A673 (cell line): ENCODE measurements around the gene RAB44. TPM values are rescaled to one million over a fixed set of nuclear protein-coding genes. Genes with fewer than 3 reads are reported as not detected.

Experiments
- BruUV-seq: library from RNA; stranded (reverse); fragments of 400-500 nt; replicated peaks from 2 replicates; lab custom pipeline; 2021; lab: Mats Ljungman, UMichigan
- CTCF ChIA-PET: fragments of 300-600 bp; sonication (Branson Sonifier 250); formaldehyde crosslinking; loops from one replicate; lab custom pipeline; 2022; ENCODE audit warnings: antibody characterized with exemption; lab: Charles Lee
- POLR2A ChIA-PET: fragments of 300-600 bp; sonication (Branson Sonifier 250); formaldehyde crosslinking; loops from one replicate; lab custom pipeline; 2022; ENCODE audit warnings: antibody characterized with exemption; ENCODE audit not compliant: low non-redundant PET; lab: Charles Lee
- DNase-seq: peaks from one replicate; pipeline ENCODE4 v3.0.0-alpha.2; 2015; ENCODE audit warnings: low spot score
- H3K27ac ChIP-seq: fragments of 200-600 bp; sonication (generic); 2 replicates; pipeline ENCODE4 v1.5.1; 2016; ENCODE audit warnings: mixed run types, low read depth, mild to moderate bottlenecking, mixed read lengths, antibody characterized with exemption, low read length; ENCODE audit not compliant: poor library complexity, severe bottlenecking
- H3K27me3 ChIP-seq: fragments of 200-600 bp; sonication (generic); replicated peaks from 2 replicates; pipeline ENCODE4 v1.6.1; 2017; ENCODE audit warnings: mixed run types, low read depth, mild to moderate bottlenecking, mixed read lengths, antibody characterized with exemption, low read length; ENCODE audit not compliant: insufficient read depth, poor library complexity
- H3K36me3 ChIP-seq: fragments of 200-600 bp; sonication (generic); 2 replicates; pipeline ENCODE4 v1.6.1; 2016; ENCODE audit warnings: mixed run types, mild to moderate bottlenecking, mixed read lengths, antibody characterized with exemption, low read length; ENCODE audit not compliant: insufficient read depth, poor library complexity, severe bottlenecking
- H3K4me1 ChIP-seq: fragments of 200-600 bp; sonication (generic); 2 replicates; pipeline ENCODE4 v1.6.1; 2017; ENCODE audit warnings: mixed run types, mild to moderate bottlenecking, mixed read lengths, antibody characterized with exemption, low read length; ENCODE audit not compliant: insufficient read depth, poor library complexity, severe bottlenecking
- H3K4me3 ChIP-seq: fragments of 200-600 bp; sonication (generic); 2 replicates; pipeline ENCODE4 v1.5.1; 2016; ENCODE audit warnings: low read depth, mixed run types, mild to moderate bottlenecking, mixed read lengths, low read length; ENCODE audit not compliant: poor library complexity, severe bottlenecking
- H3K9me3 ChIP-seq: fragments of 200-600 bp; sonication (generic); 2 replicates; pipeline ENCODE4 v1.6.1; 2016; ENCODE audit warnings: mixed run types, low read depth, mild to moderate bottlenecking, mixed read lengths, antibody characterized with exemption, low read length; ENCODE audit not compliant: poor library complexity, severe bottlenecking
- EZH2 ChIP-seq: fragments of 200-600 bp; sonication (generic); IDR thresholded peaks from 2 replicates; pipeline ENCODE4 v1.6.1; 2017; ENCODE audit warnings: borderline replicate concordance, low read depth, mild to moderate bottlenecking, mixed read lengths, antibody characterized with exemption, low read length; ENCODE audit not compliant: poor library complexity, severe bottlenecking
- intact Hi-C: fragments of 100-400 bp; cut with micrococcal nuclease; formaldehyde crosslinking; loops from one replicate; pipeline ENCODE4 v1.10.0; 2022; ENCODE audit not compliant: unreplicated experiment
- total RNA-seq: library from RNA; stranded (reverse); gene quantifications from 2 replicates; pipeline ENCODE4 v1.2.3, GENCODE V29; 2021
- TF ChIP-seq, protein P1 (sequence below): fragments of 300-800, 200-600 bp; sonication (generic); conservative IDR thresholded peaks from 2 replicates; pipeline ENCODE4 v1.5.1; 2017; ENCODE audit warnings: low read depth, mild to moderate bottlenecking, antibody characterized with exemption, low read length, moderate library complexity, mixed read lengths

Gene RAB44
- total RNA-seq, 1 experiment from 2014 or later, result not detected

DNA sequence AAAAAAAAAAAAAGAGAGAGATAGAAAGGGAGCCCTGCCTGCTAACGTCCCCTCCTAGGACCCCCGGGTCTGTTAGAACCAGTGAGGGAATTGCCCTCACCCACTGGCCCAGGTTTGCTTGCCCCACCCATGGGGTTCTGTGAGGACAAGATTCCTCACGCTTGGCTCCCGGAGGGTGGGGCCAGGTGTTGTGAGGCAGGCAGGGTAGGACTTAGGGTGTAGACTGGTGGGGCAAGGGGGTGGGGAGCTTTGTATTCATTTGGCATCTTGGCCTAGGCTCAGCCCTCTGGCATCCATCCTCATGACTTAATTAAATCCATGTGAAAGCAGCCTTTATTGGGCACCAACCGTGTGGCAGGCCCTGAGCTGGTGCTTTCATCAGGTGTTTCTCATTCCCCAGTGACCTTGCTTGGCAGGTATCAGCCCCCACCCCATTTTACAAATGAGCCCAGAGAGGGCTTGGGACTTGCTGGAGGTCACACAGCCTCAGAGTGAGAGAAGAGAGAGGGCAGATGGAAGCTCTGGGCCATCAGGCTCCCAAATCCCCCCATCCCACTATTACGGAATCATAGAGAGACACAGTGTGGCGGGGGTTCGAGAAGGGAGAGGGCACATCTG, 19.0 kb downstream of the RAB44 start:
- no TSS peak for BruUV-seq
- intact Hi-C loops, result no loop called here
- no peak for DNase-seq

DNA sequence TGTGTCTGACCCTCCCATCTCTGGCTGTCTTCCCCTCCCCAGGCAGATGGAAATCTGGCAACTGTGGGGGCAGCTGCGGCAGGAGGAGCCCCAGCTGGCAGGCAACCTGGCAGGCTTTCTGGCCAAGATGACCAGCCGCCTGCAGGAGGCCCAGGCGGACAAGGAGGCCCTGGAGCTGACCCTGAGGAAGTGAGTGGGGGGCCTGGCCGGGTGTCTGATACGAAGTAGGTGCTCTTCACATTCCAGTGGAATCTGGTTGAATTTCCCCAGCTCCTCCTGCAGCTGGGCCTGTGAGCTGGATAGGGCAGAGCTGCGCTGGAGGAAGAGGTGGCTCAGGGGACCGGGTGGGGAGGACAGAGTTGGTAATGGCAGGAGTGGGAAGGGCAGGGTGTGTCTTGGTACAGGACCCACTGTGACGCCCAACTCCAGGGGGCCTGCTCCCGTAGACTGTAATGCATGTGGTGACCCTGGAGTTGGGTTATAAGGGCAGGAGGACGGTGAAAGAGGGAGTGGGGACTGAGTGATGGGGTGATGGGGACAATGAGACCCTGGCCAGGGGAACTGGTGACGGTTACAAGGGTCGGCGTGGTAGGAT, 19.7 kb downstream of the RAB44 start:
- no peaks in the 10 kb centered on the region for H3K9me3 ChIP-seq
- H3K36me3 ChIP-seq, result no peaks in the 10 kb centered on the region
- no peaks in the 10 kb centered on the region for H3K27me3 ChIP-seq
- POLR2A ChIA-PET, result interaction anchor here (0.5 to 0.6 kb wide), 2 partner anchors 113 to 116 kb away, joined by 3 to 4 read pairs; no protein-coding TSS in a partner anchor
- DNase-seq, result no peak
- TF ChIP-seq, protein P1, sequence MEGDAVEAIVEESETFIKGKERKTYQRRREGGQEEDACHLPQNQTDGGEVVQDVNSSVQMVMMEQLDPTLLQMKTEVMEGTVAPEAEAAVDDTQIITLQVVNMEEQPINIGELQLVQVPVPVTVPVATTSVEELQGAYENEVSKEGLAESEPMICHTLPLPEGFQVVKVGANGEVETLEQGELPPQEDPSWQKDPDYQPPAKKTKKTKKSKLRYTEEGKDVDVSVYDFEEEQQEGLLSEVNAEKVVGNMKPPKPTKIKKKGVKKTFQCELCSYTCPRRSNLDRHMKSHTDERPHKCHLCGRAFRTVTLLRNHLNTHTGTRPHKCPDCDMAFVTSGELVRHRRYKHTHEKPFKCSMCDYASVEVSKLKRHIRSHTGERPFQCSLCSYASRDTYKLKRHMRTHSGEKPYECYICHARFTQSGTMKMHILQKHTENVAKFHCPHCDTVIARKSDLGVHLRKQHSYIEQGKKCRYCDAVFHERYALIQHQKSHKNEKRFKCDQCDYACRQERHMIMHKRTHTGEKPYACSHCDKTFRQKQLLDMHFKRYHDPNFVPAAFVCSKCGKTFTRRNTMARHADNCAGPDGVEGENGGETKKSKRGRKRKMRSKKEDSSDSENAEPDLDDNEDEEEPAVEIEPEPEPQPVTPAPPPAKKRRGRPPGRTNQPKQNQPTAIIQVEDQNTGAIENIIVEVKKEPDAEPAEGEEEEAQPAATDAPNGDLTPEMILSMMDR, result no peak
- TF ChIP-seq EZH2, result no peak
- no peak overlapping the region for H3K27ac ChIP-seq
- intact Hi-C loops, result no loop called here
- no peaks in the 10 kb centered on the region for H3K4me1 ChIP-seq
- CTCF ChIA-PET, result no interaction called here
- H3K4me3 ChIP-seq, result no peak overlapping the region
- BruUV-seq, result no TSS peak

More for the DNA sequence above, 19.0 kb downstream of the RAB44 start:
- no peaks in the 10 kb centered on the region for H3K36me3 ChIP-seq
- no peak overlapping the region for H3K4me3 ChIP-seq
- ChIA-PET POLR2A (no interaction called here), CTCF (no interaction called here)
- no peak overlapping the region for H3K27ac ChIP-seq
- H3K9me3 ChIP-seq, result no peaks in the 10 kb centered on the region
- TF ChIP-seq, protein P1, result no peak
- no peak for TF ChIP-seq EZH2
- H3K27me3 ChIP-seq, result no peaks in the 10 kb centered on the region
- H3K4me1 ChIP-seq, result no peaks in the 10 kb centered on the region

DNA sequence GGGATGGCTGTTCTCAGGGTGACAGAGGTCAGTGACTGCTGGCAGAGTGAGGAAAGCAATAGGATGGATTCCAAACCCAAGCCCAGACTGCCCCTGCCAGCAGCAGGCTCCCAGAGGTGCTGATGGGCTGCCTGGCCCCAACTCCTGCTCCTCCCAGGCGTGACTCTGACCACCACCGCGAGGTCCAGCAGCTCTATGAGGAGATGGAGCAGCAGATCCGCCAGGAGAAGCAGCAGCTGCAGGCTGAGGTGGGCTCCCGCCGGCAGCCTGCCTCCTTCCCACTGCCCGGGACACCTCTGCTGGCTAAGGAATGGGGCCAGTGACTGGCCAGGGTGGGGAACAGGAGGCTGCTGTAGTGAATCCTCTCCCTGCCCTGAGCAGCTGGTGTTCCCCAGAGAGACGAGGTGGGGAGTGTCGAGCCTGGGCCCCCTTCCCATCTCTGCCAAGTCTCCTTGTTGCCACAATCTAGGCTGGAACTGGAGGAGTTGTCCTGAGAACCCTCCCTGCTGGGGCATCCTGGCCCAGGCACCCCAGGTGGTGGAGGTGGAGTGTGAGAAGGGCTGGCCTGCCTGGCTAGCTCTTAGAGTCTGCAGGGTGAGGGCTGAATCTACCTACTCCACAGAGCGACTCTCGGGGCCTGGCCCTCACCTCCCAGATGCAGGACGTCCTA, 20.4 kb downstream of the RAB44 start:
- no peak for DNase-seq
- TF ChIP-seq, protein P1, result no peak
- no peak for TF ChIP-seq EZH2
- Histone ChIP-seq H3K27ac (no peak overlapping the region), H3K36me3 (no peaks in the 10 kb centered on the region), H3K9me3 (no peaks in the 10 kb centered on the region), H3K4me1 (no peaks in the 10 kb centered on the region), H3K4me3 (no peak overlapping the region), H3K27me3 (no peaks in the 10 kb centered on the region)
- intact Hi-C loops, result no loop called here
- BruUV-seq, result no TSS peak
- ChIA-PET CTCF (no interaction called here), POLR2A (interaction anchor here (0.5 to 0.6 kb wide), 3 partner anchors 103 to 117 kb away, joined by 3 to 4 read pairs (median 4); no protein-coding TSS in a partner anchor)
